Tibial nerve (tissue), 3 donors: ENCODE measurements around the gene FGFR3.

Experiments used
- CTCF ChIP-seq, 5 experiments: fragments of 200-600 bp in 3 of 5; fragments of 450-650 bp in 2 of 5; sonication (generic) in 3 of 5; IDR thresholded peaks; one replicate each; pipeline ENCODE4 v1.5.1; 2016 to 2019; ENCODE audit warnings: antibody characterized with exemption in 5 of 5, mild to moderate bottlenecking in 3 of 5, moderate library complexity in 2 of 5
- POLR2A ChIP-seq, 2 donors: fragments of 450-650 bp; IDR thresholded peaks; one replicate each; pipeline ENCODE4 v1.6.1; 2017; ENCODE audit warnings: antibody characterized with exemption in 2 of 2, mild to moderate bottlenecking in 2 of 2, moderate library complexity in 2 of 2

- TF ChIP-seq POLR2A (IDR thresholded peaks at IDR 0.05) (no peak), CTCF (IDR thresholded peaks at IDR 0.05) (no peak)
These were observed 46.0 kb upstream of the FGFR3 start for GRCh38 chr4:1746919-1747602.
